OCI-LY3 (cell line): ENCODE results near the gene SERGEF.

ENCODE experiments used
- CTCF ChIP-seq: fragments of 200-600, 300-600 bp; sonication (generic); IDR thresholded peaks from 2 replicates; pipeline ENCODE4 v1.5.1; 2014; ENCODE audit warnings: antibody characterized with exemption, low read length, low read depth
- EZH2phosphoT487 ChIP-seq: fragments of 200-600 bp; shearing (Covaris generic); IDR thresholded peaks from 2 replicates; pipeline ENCODE4 v1.6.1; 2018; ENCODE audit warnings: antibody characterized with exemption, mixed run types, low read depth

GRCh38 chr11:17960091-17960490 is 52.8 kb downstream of the SERGEF start:
- TF ChIP-seq CTCF, result no peak
- TF ChIP-seq EZH2phosphoT487, result no peak
